Lower lobe of right lung (tissue), 2 donors: Measurements from ENCODE around the gene LRRC7. TPM values are rescaled to one million over a fixed set of nuclear protein-coding genes. Genes with fewer than 3 reads are reported as not detected.

ENCODE experiments used
- ATAC-seq, 2 donors: fragments of 200-7000 bp; cut with Tn5 transposase; one replicate each; pipeline ENCODE4 v1.9.1; 2020 to 2022; ENCODE audit warnings: mild to moderate bottlenecking in 2 of 2, moderate library complexity in 2 of 2
- DNase-seq: peaks from one replicate; pipeline ENCODE4 v3.0.0-alpha.2; 2020
- H3K27ac ChIP-seq: fragments of 200-600 bp; one replicate; pipeline ENCODE4 v1.8.0; 2022
- H3K27me3 ChIP-seq: fragments of 200-600 bp; one replicate; pipeline ENCODE4 v1.8.0; 2022; ENCODE audit warnings: low read depth
- H3K36me3 ChIP-seq: fragments of 200-600 bp; one replicate; pipeline ENCODE4 v1.8.0; 2022; ENCODE audit warnings: mild to moderate bottlenecking
- H3K4me1 ChIP-seq: fragments of 200-600 bp; one replicate; pipeline ENCODE4 v1.8.0; 2022
- H3K4me3 ChIP-seq: fragments of 200-600 bp; one replicate; pipeline ENCODE4 v1.8.0; 2022; ENCODE audit warnings: mild to moderate bottlenecking
- H3K9me3 ChIP-seq: fragments of 200-600 bp; one replicate; pipeline ENCODE4 v1.8.0; 2022
- CTCF ChIP-seq: fragments of 200-600 bp; IDR thresholded peaks from one replicate; pipeline ENCODE4 v1.8.0; 2022; ENCODE audit warnings: antibody characterized with exemption, mild to moderate bottlenecking
- intact Hi-C: fragments of 100-400 bp; cut with DNase I; formaldehyde crosslinking; loops from one replicate; pipeline ENCODE4 v1.11.0; 2022
- long read RNA-seq: library from polyadenylated mRNA; unstranded; transcript quantifications from one replicate; pipeline ENCODE4 v2.0.0, GENCODE V29; 2021
- total RNA-seq: library from RNA; stranded (reverse); fragmentation: NEBNext Ultra II Directional; extraction: Animal tissue kit (Norgen Biotek cat#: 25700); gene quantifications from one replicate; pipeline ENCODE4 v1.2.1, GENCODE V29; 2021
- donor health status: DM: no; HTN: yes; CAD: no; lungs with severe emphysema.

LRRC7 gene
- not detected for total RNA-seq
- long read RNA-seq, partial matches to known transcripts: 0 of 1 reads
- long read RNA-seq, other reads (novel, unspliced or antisense): 1 of 1 reads

DNA sequence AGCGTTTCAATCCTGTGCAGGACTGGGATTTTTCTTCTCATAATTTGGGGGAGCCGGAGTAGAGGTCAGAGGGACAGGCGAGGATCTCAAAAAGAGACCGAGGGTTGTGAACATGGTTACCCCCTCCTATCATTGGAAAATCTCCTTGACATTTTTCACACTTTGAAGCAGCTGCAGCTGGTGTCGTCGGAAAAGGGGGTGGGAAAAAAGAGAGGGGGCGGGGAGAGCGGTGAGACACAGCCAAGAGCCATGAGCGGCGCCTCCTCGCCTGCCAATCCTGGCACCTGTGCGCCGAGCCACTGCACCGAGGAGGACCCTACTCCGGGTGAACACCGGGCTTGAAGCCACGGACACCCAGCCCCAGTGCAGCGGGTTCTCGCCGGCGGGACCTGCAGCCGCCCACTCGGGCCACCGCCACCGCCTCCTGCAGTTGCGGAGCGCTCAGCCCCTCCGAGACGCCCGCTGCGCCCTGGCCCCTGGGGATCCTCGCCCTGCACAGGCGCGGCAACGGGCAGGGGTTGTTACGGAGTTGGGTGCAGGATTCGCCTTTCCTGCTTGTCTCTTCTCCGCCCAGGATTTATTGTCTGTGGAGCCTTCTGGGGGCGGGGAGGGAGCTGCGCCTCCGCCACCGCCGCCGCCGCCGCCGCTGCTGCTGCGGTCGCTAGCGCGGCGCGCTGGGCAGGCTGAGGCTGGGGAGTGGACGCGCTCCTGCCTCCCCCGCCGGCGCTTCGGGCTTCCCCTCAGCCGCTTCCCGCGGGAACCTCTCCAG is at the start of gene LRRC7:
TSS of gene LRRC7 (plus strand) at position 271 of the 769 bp plus-strand sequence. CDS start 718 bp downstream, outside the sequence.
- intact Hi-C loops: no loop called here
- no peak for DNase-seq
- no peak within 1 kb of the TSS for H3K27ac ChIP-seq
- no peak for TF ChIP-seq CTCF
- H3K27me3 ChIP-seq: peaks cover 45% of the 10 kb centered on the region
- H3K9me3 ChIP-seq: no peaks in the 10 kb centered on the region
- peaks cover 24% of the 10 kb centered on the region for H3K4me1 ChIP-seq
- peak within 1 kb of the TSS; percentile 48 for H3K4me3 ChIP-seq
- peak; percentile 49 to 51 for ATAC-seq
- H3K36me3 ChIP-seq: no peaks in the 10 kb centered on the region

GRCh38 chr1:69519006-69519405 is 48.7 kb upstream of the LRRC7 start:
- no peaks in the 10 kb centered on the region for H3K9me3 ChIP-seq
- intact Hi-C loops: no loop called here
- DNase-seq: no peak
- H3K4me3 ChIP-seq: no peak overlapping the region
- no peaks in the 10 kb centered on the region for H3K36me3 ChIP-seq
- H3K27ac ChIP-seq: no peak overlapping the region
- no peaks in the 10 kb centered on the region for H3K4me1 ChIP-seq
- TF ChIP-seq CTCF: no peak
- no peak for ATAC-seq
- H3K27me3 ChIP-seq: no peaks in the 10 kb centered on the region

GRCh38 chr1:69520326-69520725 is 47.4 kb upstream of the LRRC7 start:
- intact Hi-C loops: no loop called here
- ATAC-seq: no peak
- Histone ChIP-seq H3K27me3 (no peaks in the 10 kb centered on the region), H3K4me1 (no peaks in the 10 kb centered on the region), H3K36me3 (no peaks in the 10 kb centered on the region), H3K4me3 (no peak overlapping the region), H3K27ac (no peak overlapping the region), H3K9me3 (no peaks in the 10 kb centered on the region)
- TF ChIP-seq CTCF: no peak
- no peak for DNase-seq

DNA sequence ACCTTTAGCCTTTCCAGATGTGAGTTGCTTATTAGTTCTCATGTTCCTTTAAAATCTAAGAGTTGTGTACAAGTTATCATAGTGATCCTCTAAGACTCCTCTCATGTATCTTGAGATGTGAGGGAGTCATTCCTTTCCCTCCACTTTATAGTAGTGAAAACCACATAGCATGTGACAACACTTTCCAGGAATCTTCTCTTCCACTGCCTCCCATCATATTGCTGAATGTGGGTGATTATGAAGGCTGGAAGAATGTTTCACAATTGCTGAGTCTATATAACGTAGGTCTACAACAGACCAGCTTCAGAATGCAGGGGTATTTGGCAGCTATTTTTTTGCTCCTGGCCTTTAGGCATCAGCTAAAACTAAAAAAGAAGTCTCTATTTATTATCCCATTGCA is 44.7 kb upstream of the LRRC7 start:
- ATAC-seq: no peak
- H3K9me3 ChIP-seq: no peaks in the 10 kb centered on the region

DNA sequence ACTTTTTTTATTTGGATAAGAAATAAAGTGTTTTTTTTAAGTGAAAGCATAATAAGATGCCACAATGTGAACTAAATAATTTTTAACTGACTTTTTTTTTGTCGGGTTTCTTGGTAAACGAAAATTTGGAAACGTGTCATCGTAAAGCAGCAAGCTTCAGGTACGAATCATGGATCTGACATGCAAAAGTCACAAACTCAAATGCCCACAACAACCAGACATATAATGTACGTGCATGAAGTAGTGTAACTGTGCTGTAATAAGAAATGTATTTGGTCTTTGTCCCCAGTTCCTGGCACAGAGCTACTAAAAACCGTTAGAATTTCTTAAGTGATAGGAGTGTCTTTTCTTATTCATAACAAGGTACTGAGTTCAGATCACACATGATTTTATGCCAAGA is 44.3 kb upstream of the LRRC7 start:
- Histone ChIP-seq H3K27ac (no peak overlapping the region), H3K36me3 (no peaks in the 10 kb centered on the region), H3K27me3 (no peaks in the 10 kb centered on the region), H3K4me1 (no peaks in the 10 kb centered on the region), H3K4me3 (no peak overlapping the region), H3K9me3 (no peaks in the 10 kb centered on the region)
- DNase-seq (no peak), ATAC-seq (no peak)
- no peak for TF ChIP-seq CTCF
- intact Hi-C loops: no loop called here

More for the DNA sequence above, 44.7 kb upstream of the LRRC7 start:
- no peak for TF ChIP-seq CTCF
- H3K27ac ChIP-seq: no peak overlapping the region
- H3K4me1 ChIP-seq: no peaks in the 10 kb centered on the region
- DNase-seq: no peak
- H3K27me3 ChIP-seq: no peaks in the 10 kb centered on the region
- no peaks in the 10 kb centered on the region for H3K36me3 ChIP-seq
- H3K4me3 ChIP-seq: no peak overlapping the region
- intact Hi-C loops: no loop called here
